Pancreas (tissue), 10 donors: ENCODE results near the gene DHCR7. TPM values are rescaled to one million over a fixed set of nuclear protein-coding genes. Genes with fewer than 3 reads are reported as not detected.
A peak's percentile ranks its signal among the peaks of the same experiment; 100 is the strongest.

Source experiments
- ATAC-seq, 4 donors: fragments of 200-7000 bp; cut with Tn5 transposase; one replicate each; pipeline versions ENCODE4 v1.8.0 to v1.9.1; 2020; ENCODE audit warnings: mild to moderate bottlenecking in 4 of 4, moderate library complexity in 4 of 4
- DNase-seq, 6 donors: peaks; one replicate each; pipeline ENCODE4 v3.0.0-alpha.2; 2020
- FAIRE-seq: peaks from 2 replicates; lab custom pipeline; 2012; peaks lifted over from hg19 to GRCh38; lab: Jason Lieb, UNC
- H3K27ac ChIP-seq, 4 donors: fragments of 200-600 bp; sonication (generic); 1 replicate in 3 of 4; 2 replicates in 1 of 4; pipeline versions ENCODE4 v1.5.0 to v1.8.0; 2020
- H3K27me3 ChIP-seq, 4 donors: fragments of 200-600 bp; one replicate each; pipeline ENCODE4 v1.8.0; 2021
- H3K36me3 ChIP-seq, 3 donors: fragments of 200-600 bp; sonication (generic) in 1 of 3; one replicate each; pipeline versions ENCODE4 v1.5.0 to v1.8.0; 2020 to 2021
- H3K4me1 ChIP-seq, 3 donors: fragments of 200-600 bp; one replicate each; pipeline ENCODE4 v1.8.0; 2021
- H3K4me3 ChIP-seq, 4 donors: fragments of 200-600 bp; sonication (generic) in 2 of 4; one replicate each; pipeline versions ENCODE4 v1.5.0 to v1.8.0; 2020 to 2021
- H3K9me3 ChIP-seq, 4 donors: fragments of 200-600 bp; one replicate each; pipeline ENCODE4 v1.8.0; 2021
- CTCF ChIP-seq, 4 donors: fragments of 200-600 bp; sonication (generic) in 3 of 4; IDR thresholded peaks; one replicate each; pipeline versions ENCODE4 v1.5.0 to v1.8.0; 2021; ENCODE audit warnings: antibody characterized with exemption in 4 of 4
- WGBS, 2 donors: extraction: QIAGEN DNeasy Blood & Tissue Kit; methylation state at CpG; one replicate each; pipeline ENCODE4 v1.1.7; 2013; 5-methylcytosine and 5-hydroxymethylcytosine counted together
- intact Hi-C, 3 donors: fragments of 100-400 bp; cut with DNase I; formaldehyde crosslinking; loops; one replicate each; pipeline versions ENCODE4 v1.11.1 to v1.14.2; 2022
- polyA plus RNA-seq, 2 donors: library from polyadenylated mRNA; stranded (reverse); fragments of 200-250 nt; gene quantifications; one replicate each; pipeline ENCODE4 v1.2.3, GENCODE V29; 2013
- total RNA-seq, 6 donors: library from RNA; stranded (reverse); fragmentation: NEBNext Ultra II Directional in 4 of 6; extraction: Animal tissue kit (Norgen Biotek cat#: 25700) in 4 of 6; gene quantifications; one replicate each; pipeline versions ENCODE4 v1.2.1 to v1.2.4, GENCODE V29; 2021 to 2023
- donor health status: healthy with polysubstance abuse.
- donor health status: DM: no; HTN: no; CAD: no; lungs with moderate emphysema.
- donor health status: DM: no; HTN: no; CAD: no.
- donor health status: control.
- donor health status: control.
- donor health status: Bipolar disorder and iron deficiency.
- donor health status: DM: yes; HTN: yes; CAD: no.
- donor health status: DM: no; HTN: no; CAD: no.
- donor health status: DM: no; HTN: no; CAD: no.
- donor health status: DM: yes; HTN: yes; CAD: no.

DHCR7 gene
- total and polyA plus RNA-seq, 8 donors = 5.7 to 19.8 (median 11.2) TPM

GRCh38 chr11:71434576-71435130 lies 13.5 kb downstream of the DHCR7 start:
- no peak for ATAC-seq
- no peaks in the 10 kb centered on the region for H3K9me3 ChIP-seq

DNA sequence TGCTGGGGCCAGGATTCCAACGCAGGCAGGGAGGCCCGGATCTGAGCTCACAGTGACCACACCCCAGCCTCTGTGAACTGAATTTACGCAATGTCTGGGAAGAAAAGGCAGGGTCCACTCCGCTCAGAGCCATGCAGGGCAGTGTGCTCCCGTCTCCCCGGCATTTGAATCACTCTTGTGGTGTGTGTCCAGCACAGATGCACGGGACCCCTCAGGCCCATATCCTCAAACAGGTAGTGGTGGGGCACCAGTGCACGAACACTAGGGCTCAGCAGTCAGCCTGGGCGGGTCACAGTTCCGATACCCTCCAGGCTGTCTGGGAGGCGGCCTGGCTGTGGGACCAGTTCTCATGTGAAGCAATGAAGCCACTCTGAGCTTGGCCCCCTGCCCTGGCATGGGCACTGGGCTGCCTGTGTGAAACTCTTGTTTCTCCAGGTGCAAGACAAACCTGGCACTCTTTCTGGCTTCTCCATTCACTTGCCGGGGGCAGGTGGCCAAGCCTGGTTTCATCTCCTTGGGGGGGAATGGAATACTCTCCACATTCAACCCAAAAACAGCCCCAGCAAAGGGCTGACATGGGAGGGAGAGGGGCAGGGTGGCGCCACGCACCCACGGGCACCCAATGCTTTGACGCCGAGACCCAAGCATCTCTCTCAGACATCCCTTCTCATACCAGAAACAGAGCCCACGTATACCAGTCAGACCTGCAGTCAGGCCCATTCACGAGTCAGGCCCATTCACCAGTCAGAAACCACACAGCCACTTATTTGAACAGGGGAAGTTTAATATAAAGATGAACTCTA lies 14.3 kb downstream of the DHCR7 start:
- Histone ChIP-seq H3K27me3 (no peaks in the 10 kb centered on the region), H3K36me3 (peaks cover 0 to 4% (median 0%) of the 10 kb centered on the region in 3 donors), H3K27ac (no peak overlapping the region), H3K9me3 (no peaks in the 10 kb centered on the region), H3K4me3 (no peak overlapping the region), H3K4me1 (no peaks in the 10 kb centered on the region)
- DNase-seq (no peak), FAIRE-seq (no peak), ATAC-seq (peak in 2 of 4 donors; percentile 58 to 66)
- no peak for TF ChIP-seq CTCF (IDR thresholded peaks at IDR 0.05)
- WGBS, 2 donors = 86 to 88% methylated on average over 19 of the region's 19 CpGs
- intact Hi-C loops = no loop called here

More at GRCh38 chr11:71434576-71435130, 13.5 kb downstream of the DHCR7 start:
- H3K27ac ChIP-seq = no peak overlapping the region
- H3K4me1 ChIP-seq = no peaks in the 10 kb centered on the region
- TF ChIP-seq CTCF (IDR thresholded peaks at IDR 0.05) = no peak
- DNase-seq = no peak
- no peaks in the 10 kb centered on the region for H3K27me3 ChIP-seq
- H3K4me3 ChIP-seq = no peak overlapping the region
- WGBS, 2 donors = 83 to 93% methylated on average over 18 of the region's 18 CpGs
- intact Hi-C loops = no loop called here
- FAIRE-seq = no peak
- peaks cover 0 to 6% (median 0%) of the 10 kb centered on the region in 3 donors for H3K36me3 ChIP-seq

DNA sequence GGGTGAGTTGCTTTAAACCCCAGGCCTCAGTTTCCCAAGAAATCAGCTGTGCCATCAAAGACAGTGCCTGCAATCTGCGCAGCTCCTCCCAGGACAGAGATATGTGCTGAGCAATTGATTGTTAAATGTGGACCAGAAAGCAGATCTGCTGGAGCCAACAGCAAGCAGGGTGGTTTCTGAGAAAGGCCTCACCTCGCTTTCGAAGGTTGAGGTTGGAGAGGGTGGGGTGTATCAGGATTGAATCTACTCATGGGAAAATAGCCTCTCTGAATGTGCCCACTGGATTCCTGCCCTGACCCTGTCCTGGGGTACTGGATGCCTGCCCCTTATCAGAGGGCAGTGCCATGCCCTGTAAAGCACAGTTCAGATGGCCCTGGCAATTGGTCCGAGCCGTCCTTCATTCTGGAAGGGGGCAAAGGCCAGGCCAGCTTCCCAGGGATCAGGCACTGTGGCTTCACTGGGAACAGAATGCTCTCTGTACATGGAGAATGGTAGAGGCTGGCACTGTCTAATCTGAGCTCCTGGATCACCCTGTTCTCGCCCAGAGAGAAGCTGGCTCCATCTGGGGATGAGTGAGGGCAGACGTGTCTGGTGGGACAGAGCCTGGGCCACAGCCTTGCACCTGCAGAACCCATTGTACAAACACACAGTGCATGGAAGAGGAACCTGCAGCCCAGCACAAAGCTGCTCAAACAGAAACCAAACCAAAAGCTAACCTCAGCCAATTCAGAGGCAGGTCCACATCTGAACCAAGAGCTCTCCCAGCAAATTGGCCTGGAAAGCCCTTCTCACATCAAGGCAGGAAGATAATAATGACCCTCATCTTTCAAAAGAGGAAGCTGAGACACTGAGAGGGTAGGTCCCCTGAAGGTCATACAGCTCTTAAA lies 15.2 kb downstream of the DHCR7 start:
- FAIRE-seq (no peak), ATAC-seq (no peak), DNase-seq (no peak)
- 85 to 90% methylated on average over 7 of the region's 7 CpGs for WGBS, 2 donors
- H3K4me1 ChIP-seq = no peaks in the 10 kb centered on the region
- no peak for TF ChIP-seq CTCF (IDR thresholded peaks at IDR 0.05)
- intact Hi-C loops = no loop called here
- no peaks in the 10 kb centered on the region for H3K27me3 ChIP-seq
- H3K27ac ChIP-seq = no peak overlapping the region
- no peak overlapping the region for H3K4me3 ChIP-seq
- no peaks in the 10 kb centered on the region for H3K36me3 ChIP-seq
- H3K9me3 ChIP-seq = no peaks in the 10 kb centered on the region

- WGBS, 2 donors = 68 to 74% methylated on average over 7 of the region's 7 CpGs
- no peak for FAIRE-seq
- no peak for TF ChIP-seq CTCF (IDR thresholded peaks at IDR 0.05)
- Histone ChIP-seq H3K36me3 (no peaks in the 10 kb centered on the region), H3K27ac (no peak overlapping the region), H3K4me3 (no peak overlapping the region), H3K4me1 (no peaks in the 10 kb centered on the region), H3K27me3 (no peaks in the 10 kb centered on the region), H3K9me3 (no peaks in the 10 kb centered on the region)
- no peak for DNase-seq
- no peak for ATAC-seq
- intact Hi-C loops = no loop called here
These were observed 16.9 kb downstream of the DHCR7 start for GRCh38 chr11:71431271-71431670.
